Naive B cell (primary cell): ENCODE measurements around the gene SLC6A19. TPM values are rescaled to one million over a fixed set of nuclear protein-coding genes. Genes with fewer than 3 reads are reported as not detected.

Experiments used
- polyA plus RNA-seq, 6 donors: library from polyadenylated mRNA; unstranded; fragments of 300-500 nt; fragmentation: Illumina TruSeq; gene quantifications; one replicate each; pipeline ENCODE4 v1.2.3, GENCODE V29; 2021; ENCODE audit warnings: low read depth in 6 of 6

The SLC6A19 gene
- polyA plus RNA-seq, 6 donors from 2014 or later, result not detected

Other genes starting within 250 kb of the SLC6A19 start
- under 1 TPM in 1 of 6 donors, not detected in 5; 0.29 TPM for gene NKD2, start 192.8 kb upstream of the SLC6A19 start, polyA plus RNA-seq
- gene SLC12A7, start 89.5 kb upstream of the SLC6A19 start, polyA plus RNA-seq, result 10 to 100 TPM in 1 of 6 donors, 1 to 10 TPM in 5; 1.9 to 15.6 (median 5.8) TPM
- gene SLC6A18, start 23.8 kb downstream of the SLC6A19 start, polyA plus RNA-seq, result not detected
- not detected for gene TERT, start 93.5 kb downstream of the SLC6A19 start, polyA plus RNA-seq
- 10 to 100 TPM; 24.5 to 65.2 (median 41.4) TPM for gene CLPTM1L, start 143.5 kb downstream of the SLC6A19 start, polyA plus RNA-seq
- gene SLC6A3, start 243.8 kb downstream of the SLC6A19 start, polyA plus RNA-seq, result under 1 TPM in 1 of 6 donors, not detected in 5; 0.09 TPM